Activated CD8-positive, alpha-beta T cell treated with anti-CD3 and anti-CD28 coated beads, Interleukin-2, amount 10 ng/mL, durations not matched to agents 7 days and 5 days (primary cell): Measurements from ENCODE around the gene NR5A2. TPM values are rescaled to one million over a fixed set of nuclear protein-coding genes. Genes with fewer than 3 reads are reported as not detected.

ENCODE experiments used
- ATAC-seq: fragments of 150-1000 bp; cut with Tn5 transposase; one replicate; pipeline ENCODE4 v1.10.0; 2021; ENCODE audit warnings: moderate library complexity
- CTCF ChIA-PET: fragments of 350-600 bp; sonication (Branson Sonifier 250); formaldehyde crosslinking; loops from one replicate; lab custom pipeline; 2021; ENCODE audit warnings: antibody characterized with exemption; lab: Charles Lee
- POLR2A ChIA-PET: fragments of 350-600 bp; sonication (Branson Sonifier 250); formaldehyde crosslinking; loops from one replicate; lab custom pipeline; 2021; ENCODE audit warnings: antibody characterized with exemption; lab: Charles Lee
- DNase-seq: peaks from one replicate; pipeline ENCODE4 v3.0.0-alpha.2; 2020
- H3K27ac Mint-ChIP-seq: one replicate; pipeline ENCODE4 v1.8.0; 2021; ENCODE audit warnings: mild to moderate bottlenecking, mixed read lengths
- H3K27me3 Mint-ChIP-seq: one replicate; pipeline ENCODE4 v1.8.0; 2021; ENCODE audit warnings: low read depth, mixed read lengths
- H3K36me3 Mint-ChIP-seq: one replicate; pipeline ENCODE4 v1.8.0; 2021; ENCODE audit warnings: low read depth, mixed read lengths
- H3K4me1 Mint-ChIP-seq: one replicate; pipeline ENCODE4 v1.8.0; 2021; ENCODE audit warnings: low read depth, mixed read lengths
- H3K4me3 Mint-ChIP-seq: one replicate; pipeline ENCODE4 v1.8.0; 2021; ENCODE audit warnings: mild to moderate bottlenecking, mixed read lengths
- H3K9me3 Mint-ChIP-seq: one replicate; pipeline ENCODE4 v1.8.0; 2022; ENCODE audit warnings: mixed read lengths; ENCODE audit not compliant: insufficient read depth
- total RNA-seq, 2 experiments: library from RNA; stranded (reverse); gene quantifications; one replicate each; pipeline ENCODE4 v1.2.3, GENCODE V29; 2021

The NR5A2 gene
- total RNA-seq = not detected

DNA sequence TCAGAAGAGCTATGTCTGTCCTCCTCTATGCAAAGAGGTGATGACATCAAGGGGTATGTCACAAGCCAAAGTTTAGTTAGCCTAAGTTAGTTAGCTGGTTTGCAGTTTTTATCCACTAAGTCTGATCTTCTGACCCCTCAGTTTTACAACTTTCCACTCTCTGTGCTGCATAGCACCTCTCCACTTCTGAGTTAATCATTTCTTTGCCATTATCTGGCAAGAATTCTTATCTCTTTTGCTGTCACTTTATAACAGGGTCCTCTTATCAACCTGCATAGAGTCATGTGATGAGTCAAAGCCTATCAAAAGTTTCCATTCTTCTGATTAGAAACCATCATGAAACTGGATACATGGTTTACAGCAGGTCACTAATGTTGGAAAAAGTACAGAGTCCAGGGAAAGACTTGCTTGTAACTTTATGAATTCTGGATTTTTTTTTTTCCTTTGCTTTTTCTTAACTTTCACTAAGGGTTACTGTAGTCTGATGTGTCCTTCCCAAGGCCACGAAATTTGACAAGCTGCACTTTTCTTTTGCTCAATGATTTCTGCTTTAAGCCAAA, at the start of gene NR5A2:
Gene NR5A2, plus strand, starts transcription at position 447 of the 560 bp plus-strand sequence. CDS start 138 bp downstream, outside the sequence.
- Mint-ChIP-seq H3K27ac (no peak within 1 kb of the TSS), H3K36me3 (no peaks in the 10 kb centered on the region), H3K27me3 (peaks cover 53% of the 10 kb centered on the region), H3K4me3 (peak within 1 kb of the TSS; percentile 67), H3K4me1 (peaks cover 11% of the 10 kb centered on the region), H3K9me3 (no peaks in the 10 kb centered on the region)
- DNase-seq = no peak
- POLR2A ChIA-PET = no interaction called here
- CTCF ChIA-PET = interaction anchor here (1.3 kb wide), 1 partner anchor 342 kb away, joined by 3 read pairs; no protein-coding TSS in a partner anchor
- no peak for ATAC-seq

DNA sequence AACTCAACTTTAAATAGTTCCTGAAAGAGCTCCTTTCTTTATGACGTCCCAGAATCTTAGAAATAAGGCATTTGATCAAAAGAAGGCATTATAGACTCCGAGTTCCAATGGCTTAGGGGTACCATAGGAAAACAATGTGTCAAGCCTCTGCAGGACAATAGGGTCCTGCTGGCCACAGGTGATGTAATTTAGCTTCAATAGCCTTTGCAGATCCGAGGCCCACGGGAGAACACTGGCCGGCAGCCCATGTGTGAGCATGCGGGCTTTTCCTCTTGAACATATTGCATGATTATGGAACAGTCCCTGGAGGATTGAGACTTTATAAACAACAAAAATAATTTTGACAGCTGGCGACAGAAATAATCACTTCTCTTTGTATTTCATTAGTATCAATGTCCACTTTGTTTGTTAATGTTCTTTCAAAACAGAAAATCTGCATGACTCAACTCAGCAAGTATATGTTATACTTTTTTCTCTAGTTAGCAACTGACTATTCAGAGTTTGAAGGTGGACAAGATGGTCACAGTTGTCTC, 49.0 kb upstream of the NR5A2 start:
- ChIA-PET CTCF (interaction anchor here (0.6 kb wide), 1 partner anchor 453 kb away, joined by 7 read pairs; no protein-coding TSS in a partner anchor), POLR2A (no interaction called here)
- no peaks in the 10 kb centered on the region for H3K36me3 Mint-ChIP-seq
- no peak for ATAC-seq
- H3K4me1 Mint-ChIP-seq = no peaks in the 10 kb centered on the region
- DNase-seq = no peak
- peaks cover 15% of the 10 kb centered on the region for H3K27me3 Mint-ChIP-seq
- no peaks in the 10 kb centered on the region for H3K9me3 Mint-ChIP-seq
- no peak overlapping the region for H3K27ac Mint-ChIP-seq
- no peak overlapping the region for H3K4me3 Mint-ChIP-seq

DNA sequence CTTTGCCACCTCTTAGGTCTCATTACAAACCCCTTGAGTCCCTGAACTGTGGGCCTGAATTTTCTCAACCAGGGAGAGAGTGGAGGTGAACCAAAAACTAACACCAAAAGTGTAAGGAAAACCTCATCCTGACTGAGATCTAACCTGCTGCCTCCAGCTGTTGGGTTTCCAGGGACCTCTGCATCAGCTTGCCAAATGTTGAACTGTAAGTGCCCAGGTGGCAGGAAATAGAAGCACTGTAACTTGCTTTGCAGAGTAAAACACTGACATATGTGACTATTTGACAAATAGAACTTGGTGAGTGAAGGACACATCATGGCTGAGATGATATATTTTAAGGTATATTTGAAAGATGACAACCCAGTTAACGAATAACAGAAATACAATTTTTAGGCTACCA, 48.4 kb upstream of the NR5A2 start:
- Mint-ChIP-seq H3K27me3 (peaks cover 12% of the 10 kb centered on the region), H3K9me3 (no peaks in the 10 kb centered on the region), H3K36me3 (no peaks in the 10 kb centered on the region), H3K4me3 (no peak overlapping the region), H3K27ac (no peak overlapping the region), H3K4me1 (no peaks in the 10 kb centered on the region)
- ChIA-PET CTCF (interaction anchor here (0.6 kb wide), 1 partner anchor 452 kb away, joined by 7 read pairs; no protein-coding TSS in a partner anchor), POLR2A (no interaction called here)
- DNase-seq (no peak), ATAC-seq (no peak)

DNA sequence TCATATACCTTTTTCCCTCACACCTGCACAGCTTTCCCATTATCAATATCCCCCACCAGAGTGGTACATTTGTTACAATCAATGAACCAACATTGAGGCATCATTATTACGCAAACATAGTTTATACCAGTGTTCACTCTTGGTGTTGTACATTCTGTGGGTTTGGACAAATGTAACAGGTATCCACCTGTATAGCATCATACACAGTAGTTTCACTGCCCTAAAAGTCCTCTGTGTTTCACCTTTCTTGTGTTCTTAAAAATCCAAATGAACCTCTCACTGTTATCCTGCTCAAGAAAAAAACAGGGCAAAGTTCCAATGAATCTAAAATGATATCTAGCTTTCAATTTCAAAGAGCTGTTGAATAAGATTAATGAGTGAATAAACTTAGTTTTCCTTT, 45.9 kb upstream of the NR5A2 start:
- Mint-ChIP-seq H3K27me3 (peaks cover 4% of the 10 kb centered on the region), H3K4me3 (no peak overlapping the region), H3K9me3 (no peaks in the 10 kb centered on the region), H3K36me3 (no peaks in the 10 kb centered on the region), H3K27ac (no peak overlapping the region), H3K4me1 (no peaks in the 10 kb centered on the region)
- DNase-seq (no peak), ATAC-seq (no peak)
- CTCF ChIA-PET = no interaction called here
- POLR2A ChIA-PET = no interaction called here

GRCh38 chr1:199982606-199983005, 44.9 kb upstream of the NR5A2 start:
- no peak for DNase-seq
- ChIA-PET POLR2A (no interaction called here), CTCF (no interaction called here)
- H3K36me3 Mint-ChIP-seq = no peaks in the 10 kb centered on the region
- H3K4me1 Mint-ChIP-seq = no peaks in the 10 kb centered on the region
- no peaks in the 10 kb centered on the region for H3K9me3 Mint-ChIP-seq
- H3K4me3 Mint-ChIP-seq = no peak overlapping the region
- H3K27ac Mint-ChIP-seq = no peak overlapping the region
- ATAC-seq = no peak
- H3K27me3 Mint-ChIP-seq = no peaks in the 10 kb centered on the region

GRCh38 chr1:199983531-199983930, 44.0 kb upstream of the NR5A2 start:
- no peaks in the 10 kb centered on the region for H3K9me3 Mint-ChIP-seq
- ATAC-seq = no peak
- no peak overlapping the region for H3K4me3 Mint-ChIP-seq
- no peaks in the 10 kb centered on the region for H3K4me1 Mint-ChIP-seq
- H3K27ac Mint-ChIP-seq = no peak overlapping the region
- no peak for DNase-seq
- no peaks in the 10 kb centered on the region for H3K36me3 Mint-ChIP-seq
- no peaks in the 10 kb centered on the region for H3K27me3 Mint-ChIP-seq
- CTCF ChIA-PET = no interaction called here
- POLR2A ChIA-PET = no interaction called here

DNA sequence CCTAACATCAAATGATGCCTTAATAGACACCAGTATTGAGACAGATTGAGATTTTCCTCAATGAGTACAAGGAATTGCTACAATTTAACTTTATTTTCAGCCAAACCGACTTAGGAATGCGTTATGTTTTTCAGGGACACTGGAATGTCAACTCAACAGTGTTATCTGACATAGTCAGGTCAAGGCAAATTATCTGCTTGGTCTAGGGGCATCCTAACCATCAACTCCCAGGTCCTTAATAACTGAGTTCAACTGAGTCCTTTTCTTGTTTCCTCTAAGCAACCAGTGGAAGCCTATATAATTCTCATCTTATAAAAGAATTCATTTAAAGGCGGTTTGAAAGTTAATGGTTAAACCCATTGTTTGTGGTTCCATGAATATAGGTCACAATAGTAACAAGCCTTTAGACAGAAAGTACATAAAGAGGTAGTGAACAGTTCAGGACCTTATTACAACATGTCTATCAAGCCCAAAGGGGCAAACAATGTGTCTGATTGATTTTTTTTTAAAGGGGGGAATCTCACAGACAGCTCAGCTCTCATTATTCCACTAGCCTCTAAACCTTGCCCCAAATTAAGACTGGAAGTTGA, 32.3 kb upstream of the NR5A2 start:
- POLR2A ChIA-PET = no interaction called here
- Mint-ChIP-seq H3K27ac (no peak overlapping the region), H3K4me1 (no peaks in the 10 kb centered on the region), H3K27me3 (no peaks in the 10 kb centered on the region), H3K9me3 (no peaks in the 10 kb centered on the region), H3K36me3 (no peaks in the 10 kb centered on the region), H3K4me3 (no peak overlapping the region)
- ATAC-seq (no peak), DNase-seq (no peak)
- CTCF ChIA-PET = interaction anchor here (0.7 kb wide), 1 partner anchor 880 kb away, joined by 3 read pairs; no protein-coding TSS in a partner anchor

DNA sequence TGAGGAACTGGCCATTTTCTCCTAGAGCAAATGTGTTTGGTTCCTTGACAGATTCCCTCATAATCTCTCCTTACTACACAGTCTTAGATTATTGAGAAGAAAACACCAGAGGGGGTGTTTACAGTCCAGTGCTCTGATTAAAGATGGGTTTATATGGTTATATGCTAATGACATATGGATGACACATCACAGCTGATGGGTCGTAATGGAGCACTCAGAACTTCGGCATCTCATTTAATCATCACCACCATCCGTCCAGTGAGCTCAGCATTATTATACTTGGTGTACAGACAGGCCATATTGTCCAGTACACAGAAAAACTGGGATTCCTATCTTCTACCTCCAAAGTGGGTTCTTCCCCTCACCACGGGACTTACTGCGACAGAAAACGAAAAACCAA, 22.3 kb upstream of the NR5A2 start:
- no peak overlapping the region for H3K4me3 Mint-ChIP-seq
- H3K27me3 Mint-ChIP-seq = peaks cover 4% of the 10 kb centered on the region
- ChIA-PET CTCF (no interaction called here), POLR2A (no interaction called here)
- no peak overlapping the region for H3K27ac Mint-ChIP-seq
- no peaks in the 10 kb centered on the region for H3K36me3 Mint-ChIP-seq
- H3K9me3 Mint-ChIP-seq = no peaks in the 10 kb centered on the region
- H3K4me1 Mint-ChIP-seq = no peaks in the 10 kb centered on the region
- ATAC-seq = no peak
- no peak for DNase-seq

DNA sequence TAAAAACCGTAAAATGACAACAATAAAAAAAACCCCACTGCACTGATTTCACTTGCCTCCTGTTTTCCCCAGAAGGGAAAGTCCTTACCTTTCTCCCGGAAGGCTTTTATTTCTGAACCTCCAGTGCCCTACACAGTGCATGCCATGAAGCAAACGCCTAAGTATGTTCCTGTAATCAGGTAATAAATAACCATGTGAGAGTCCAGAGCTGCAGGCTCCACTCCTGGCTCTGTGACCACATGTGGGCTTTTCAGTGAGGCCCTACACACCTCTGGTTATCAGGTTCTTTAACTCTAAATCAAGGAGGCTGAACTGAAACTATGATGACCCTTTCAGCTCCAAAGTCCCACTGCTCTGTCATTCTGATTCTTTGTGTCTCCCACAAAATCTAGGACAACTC, 20.8 kb upstream of the NR5A2 start:
- ChIA-PET CTCF (no interaction called here), POLR2A (no interaction called here)
- Mint-ChIP-seq H3K36me3 (no peaks in the 10 kb centered on the region), H3K4me3 (no peak overlapping the region), H3K27ac (no peak overlapping the region), H3K27me3 (peaks cover under 1% of the 10 kb centered on the region), H3K4me1 (no peaks in the 10 kb centered on the region), H3K9me3 (no peaks in the 10 kb centered on the region)
- no peak for DNase-seq
- no peak for ATAC-seq

GRCh38 chr1:200015811-200016210, 11.7 kb upstream of the NR5A2 start:
- ChIA-PET POLR2A (interaction anchor here (0.6 kb wide), 1 partner anchor 70 kb away, joined by 3 read pairs; no protein-coding TSS in a partner anchor), CTCF (no interaction called here)
- no peak overlapping the region for H3K4me3 Mint-ChIP-seq
- ATAC-seq (no peak), DNase-seq (no peak)
- H3K36me3 Mint-ChIP-seq = no peaks in the 10 kb centered on the region
- H3K27ac Mint-ChIP-seq = no peak overlapping the region
- H3K9me3 Mint-ChIP-seq = no peaks in the 10 kb centered on the region
- H3K27me3 Mint-ChIP-seq = peaks cover 2% of the 10 kb centered on the region
- no peaks in the 10 kb centered on the region for H3K4me1 Mint-ChIP-seq

- H3K27ac Mint-ChIP-seq = no peak overlapping the region
- ChIA-PET POLR2A (no interaction called here), CTCF (no interaction called here)
- peaks cover 14% of the 10 kb centered on the region for H3K27me3 Mint-ChIP-seq
- H3K9me3 Mint-ChIP-seq = no peaks in the 10 kb centered on the region
- no peaks in the 10 kb centered on the region for H3K4me1 Mint-ChIP-seq
- DNase-seq (no peak), ATAC-seq (no peak)
- no peak overlapping the region for H3K4me3 Mint-ChIP-seq
- H3K36me3 Mint-ChIP-seq = no peaks in the 10 kb centered on the region
These were observed 5.8 kb upstream of the NR5A2 start for GRCh38 chr1:200021577-200022238.

GRCh38 chr1:200022239-200022804, 5.2 kb upstream of the NR5A2 start:
- ChIA-PET CTCF (no interaction called here), POLR2A (no interaction called here)
- H3K36me3 Mint-ChIP-seq = no peaks in the 10 kb centered on the region
- DNase-seq = no peak
- no peak overlapping the region for H3K4me3 Mint-ChIP-seq
- H3K9me3 Mint-ChIP-seq = no peaks in the 10 kb centered on the region
- H3K27ac Mint-ChIP-seq = no peak overlapping the region
- H3K4me1 Mint-ChIP-seq = no peaks in the 10 kb centered on the region
- H3K27me3 Mint-ChIP-seq = peaks cover 20% of the 10 kb centered on the region
- no peak for ATAC-seq
